Duodenal mucosa (tissue), 2 donors: ENCODE results near the gene ENO1.
"Not testable (repeated sequence)": the region's sequence is repeated elsewhere in the genome, so short reads cannot be mapped to it uniquely, and the experiment has no call there.

Experiments used
- H3K27ac ChIP-seq: one replicate; pipeline ENCODE4 v1.7.0; 2013; ENCODE audit warnings: low read depth, low read length
- H3K27me3 ChIP-seq, 2 donors: one replicate each; pipeline ENCODE4 v1.7.0; 2013; ENCODE audit warnings: low read length in 2 of 2, control low read depth in 1 of 2; ENCODE audit not compliant: insufficient read depth in 2 of 2, control insufficient read depth in 1 of 2
- H3K36me3 ChIP-seq, 2 donors: one replicate each; pipeline ENCODE4 v1.7.0; 2013; ENCODE audit warnings: low read length in 2 of 2, control low read depth in 1 of 2; ENCODE audit not compliant: insufficient read depth in 2 of 2, control insufficient read depth in 1 of 2
- H3K4me1 ChIP-seq, 2 donors: one replicate each; pipeline ENCODE4 v1.7.0; 2013; ENCODE audit warnings: low read length in 2 of 2, control low read depth in 1 of 2; ENCODE audit not compliant: insufficient read depth in 2 of 2, control insufficient read depth in 1 of 2
- H3K4me3 ChIP-seq, 2 donors: one replicate each; pipeline ENCODE4 v1.7.0; 2013; ENCODE audit warnings: low read length in 2 of 2, low read depth in 1 of 2
- H3K9ac ChIP-seq, 2 donors: one replicate each; pipeline ENCODE4 v1.7.0; 2013; ENCODE audit warnings: low read length in 2 of 2, low read depth in 1 of 2
- H3K9me3 ChIP-seq, 2 donors: one replicate each; pipeline ENCODE4 v1.7.0; 2013; ENCODE audit warnings: low read length in 2 of 2, control low read depth in 1 of 2; ENCODE audit not compliant: control insufficient read depth in 1 of 2

Gene ENO1

DNA sequence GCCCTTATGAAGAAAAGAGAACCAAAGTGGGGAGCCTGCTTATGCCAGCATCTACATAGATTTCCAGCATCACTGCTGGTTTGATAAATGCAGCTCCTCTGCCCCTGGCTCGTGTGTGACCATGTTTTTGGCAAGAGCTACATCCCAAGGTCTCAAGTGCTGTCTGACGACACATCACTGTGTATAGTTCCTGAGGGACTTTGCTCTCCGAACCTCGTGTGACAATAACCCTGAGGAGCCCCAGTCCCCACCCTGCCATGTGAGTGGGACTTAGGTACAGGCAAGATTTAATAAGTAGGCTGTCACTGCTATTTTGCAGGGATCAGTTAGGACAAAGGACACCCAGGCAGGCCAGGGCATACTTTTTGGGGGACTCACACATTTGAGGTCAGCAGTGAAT is 32.2 kb downstream of the ENO1 start:
- no peak overlapping the region for H3K9ac ChIP-seq
- H3K4me3 ChIP-seq = no peak overlapping the region
- H3K27ac ChIP-seq = no peak overlapping the region
- H3K4me1 ChIP-seq = peaks cover 23 to 29% of the 10 kb centered on the region in 2 donors
- no peaks in the 10 kb centered on the region for H3K27me3 ChIP-seq
- no peaks in the 10 kb centered on the region for H3K36me3 ChIP-seq
- H3K9me3 ChIP-seq = no peaks in the 10 kb centered on the region

DNA sequence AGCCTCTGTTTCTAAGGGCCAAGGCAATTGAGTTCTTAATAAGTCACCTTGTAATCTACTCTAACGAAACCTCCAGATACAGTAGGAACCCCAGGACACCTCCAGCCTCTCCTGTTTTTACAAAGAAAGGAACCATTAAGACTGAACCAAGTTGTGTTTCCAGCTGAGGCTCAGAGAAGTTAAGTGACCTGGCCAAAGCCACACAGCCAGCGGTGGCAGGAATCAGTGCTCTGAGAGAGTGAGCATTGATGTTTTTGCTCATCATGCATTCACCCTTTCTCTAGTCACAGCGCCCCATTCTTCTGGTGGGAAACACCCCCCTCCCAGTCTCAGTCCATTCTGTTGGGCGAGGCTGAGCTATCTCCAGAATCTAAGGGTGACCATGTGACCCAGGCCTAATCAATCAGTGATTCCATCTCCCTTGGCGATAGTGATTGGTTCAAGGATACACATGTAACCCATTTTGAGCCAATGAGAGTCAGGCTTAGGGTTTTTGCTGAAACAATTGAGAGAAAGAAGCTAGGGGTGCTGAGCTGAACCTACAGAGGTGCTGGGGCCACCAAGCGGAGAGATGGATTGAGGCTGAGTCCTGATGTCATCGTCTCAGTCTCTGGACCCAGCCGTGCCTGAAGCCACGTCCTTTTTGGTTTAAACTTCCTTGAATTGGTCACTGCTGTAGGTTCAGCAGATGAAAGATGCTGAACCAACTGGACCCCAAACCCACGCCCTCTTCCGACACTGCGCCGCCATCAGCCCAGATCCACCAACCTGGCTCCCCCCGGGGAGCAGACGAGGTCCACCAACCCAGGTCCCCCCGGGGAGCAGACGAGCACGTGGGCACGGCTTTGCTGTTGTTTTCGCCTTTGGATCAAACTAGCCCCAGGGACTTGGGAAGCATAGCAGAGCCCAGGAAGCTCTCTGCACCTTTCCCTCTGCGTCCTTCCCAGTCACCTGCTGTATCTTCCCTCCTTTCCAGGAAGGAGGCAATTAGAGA is 33.1 kb downstream of the ENO1 start:
- H3K9ac ChIP-seq = no peak overlapping the region
- no peak overlapping the region for H3K4me3 ChIP-seq
- no peaks in the 10 kb centered on the region for H3K36me3 ChIP-seq
- H3K27ac ChIP-seq = no peak overlapping the region
- no peaks in the 10 kb centered on the region for H3K9me3 ChIP-seq
- H3K4me1 ChIP-seq = peaks cover 23 to 29% of the 10 kb centered on the region in 2 donors
- H3K27me3 ChIP-seq = no peaks in the 10 kb centered on the region

GRCh38 chr1:8844501-8845006 is 33.9 kb downstream of the ENO1 start:
- H3K4me1 ChIP-seq = peaks cover 23 to 29% of the 10 kb centered on the region in 2 donors
- no peaks in the 10 kb centered on the region for H3K27me3 ChIP-seq
- no peak overlapping the region for H3K9ac ChIP-seq
- no peak overlapping the region for H3K27ac ChIP-seq
- H3K36me3 ChIP-seq = no peaks in the 10 kb centered on the region
- H3K4me3 ChIP-seq = no peak overlapping the region
- no peaks in the 10 kb centered on the region for H3K9me3 ChIP-seq

GRCh38 chr1:8841395-8841794 is 37.1 kb downstream of the ENO1 start:
- H3K27me3 ChIP-seq = no peaks in the 10 kb centered on the region
- H3K27ac ChIP-seq = no peak overlapping the region
- H3K4me3 ChIP-seq = no peak overlapping the region
- H3K36me3 ChIP-seq = no peaks in the 10 kb centered on the region
- H3K9me3 ChIP-seq = no peaks in the 10 kb centered on the region
- peaks cover 8 to 9% of the 10 kb centered on the region in 2 donors for H3K4me1 ChIP-seq
- no peak overlapping the region for H3K9ac ChIP-seq

DNA sequence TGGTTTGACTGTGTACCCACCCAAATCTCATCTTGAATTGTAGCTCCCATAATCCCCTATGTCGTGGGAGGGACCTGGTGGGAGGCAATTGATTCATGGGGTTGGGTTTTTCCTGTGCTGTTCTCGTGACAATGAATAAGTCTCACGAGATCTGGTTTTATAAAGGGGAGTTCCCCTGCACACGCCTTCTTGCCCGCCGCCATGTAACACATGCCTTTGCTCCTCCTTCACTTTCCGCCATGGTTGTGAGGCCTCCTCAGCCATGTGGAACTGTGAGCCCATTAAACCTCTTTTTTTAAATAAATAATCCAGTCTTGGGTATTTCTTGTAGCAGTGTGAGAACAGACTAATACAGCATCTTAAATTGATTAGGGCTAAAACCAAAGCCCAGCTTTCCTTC is 38.5 kb downstream of the ENO1 start:
- Histone ChIP-seq H3K4me3 (no peak overlapping the region), H3K4me1 (peaks cover 0 to 7% of the 10 kb centered on the region in 2 donors), H3K27me3 (no peaks in the 10 kb centered on the region), H3K9me3 (no peaks in the 10 kb centered on the region), H3K27ac (no peak overlapping the region), H3K36me3 (no peaks in the 10 kb centered on the region), H3K9ac (no peak overlapping the region)

GRCh38 chr1:8835941-8836643 is 42.4 kb downstream of the ENO1 start:
- Histone ChIP-seq H3K9ac (no peak overlapping the region), H3K27me3 (no peaks in the 10 kb centered on the region), H3K27ac (no peak overlapping the region), H3K9me3 (no peaks in the 10 kb centered on the region), H3K4me1 (no peaks in the 10 kb centered on the region), H3K4me3 (no peak overlapping the region), H3K36me3 (no peaks in the 10 kb centered on the region)

- no peaks in the 10 kb centered on the region for H3K36me3 ChIP-seq
- H3K9ac ChIP-seq = no peak overlapping the region
- no peak overlapping the region for H3K27ac ChIP-seq
- peaks cover 0 to 9% of the 10 kb centered on the region in 2 donors for H3K4me1 ChIP-seq
- H3K4me3 ChIP-seq = no peak overlapping the region
- no peaks in the 10 kb centered on the region for H3K9me3 ChIP-seq
- H3K27me3 ChIP-seq = no peaks in the 10 kb centered on the region
Observed at GRCh38 chr1:8831340-8831739, 47.1 kb downstream of the ENO1 start.

DNA sequence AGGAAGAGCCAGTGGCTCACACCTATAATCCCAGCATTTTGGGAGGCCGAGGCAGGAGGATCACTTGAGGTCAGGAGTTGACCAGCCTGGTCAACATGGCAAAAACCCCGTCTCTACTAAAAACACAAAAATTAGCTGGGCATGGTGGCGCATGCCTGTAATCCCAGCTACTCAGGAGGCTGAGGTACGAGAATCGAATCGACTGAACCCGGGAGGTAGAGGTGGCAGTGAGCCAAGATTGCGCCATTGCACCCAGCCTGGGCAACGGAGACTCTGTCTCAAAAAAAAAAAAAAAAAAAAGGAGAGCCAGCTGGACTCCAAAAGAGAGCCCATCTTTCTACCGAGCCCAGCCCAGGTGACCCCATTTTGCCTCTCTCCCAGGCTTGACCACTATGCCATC is 47.8 kb downstream of the ENO1 start:
- not testable (repeated sequence) for H3K9ac ChIP-seq, H3K36me3 ChIP-seq, H3K4me3 ChIP-seq, H3K27ac ChIP-seq, H3K9me3 ChIP-seq, H3K27me3 ChIP-seq, H3K4me1 ChIP-seq

DNA sequence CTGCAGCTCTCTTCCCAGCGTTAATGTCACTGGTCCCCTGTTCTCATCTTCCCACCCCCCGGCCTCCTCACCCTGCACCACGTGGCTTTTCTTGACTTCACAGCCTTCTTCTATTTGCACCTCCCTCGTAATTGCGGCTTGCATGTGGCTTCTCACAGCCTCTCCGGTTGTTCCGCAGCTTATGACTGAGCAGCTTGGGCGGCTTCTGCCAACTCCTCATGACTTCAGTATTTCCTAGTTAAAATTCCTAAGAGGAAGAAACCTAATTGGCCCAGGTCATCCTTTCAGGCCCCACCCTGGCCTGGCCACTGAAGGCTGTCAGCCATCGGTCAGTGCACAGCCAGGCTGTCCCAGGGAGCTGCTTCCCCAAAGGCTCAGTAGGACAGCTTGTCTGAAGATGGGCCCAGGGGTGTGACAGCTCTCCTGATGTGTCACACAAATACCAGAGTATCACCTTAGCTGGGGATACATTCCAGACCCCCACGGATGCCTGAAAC is 52.5 kb downstream of the ENO1 start:
- Histone ChIP-seq H3K9me3 (no peaks in the 10 kb centered on the region), H3K36me3 (no peaks in the 10 kb centered on the region), H3K9ac (no peak overlapping the region), H3K4me3 (no peak overlapping the region), H3K27ac (no peak overlapping the region), H3K27me3 (no peaks in the 10 kb centered on the region), H3K4me1 (peaks cover 9 to 15% of the 10 kb centered on the region in 2 donors)

- no peaks in the 10 kb centered on the region for H3K27me3 ChIP-seq
- no peak overlapping the region for H3K4me3 ChIP-seq
- no peaks in the 10 kb centered on the region for H3K9me3 ChIP-seq
- no peak overlapping the region for H3K27ac ChIP-seq
- H3K36me3 ChIP-seq = no peaks in the 10 kb centered on the region
- H3K9ac ChIP-seq = no peak overlapping the region
- H3K4me1 ChIP-seq = peaks cover 10 to 13% of the 10 kb centered on the region in 2 donors
Observed at GRCh38 chr1:8823295-8823664, 55.2 kb downstream of the ENO1 start.
